ENCODE results near the gene OTOP2. TPM values are rescaled to one million over a fixed set of nuclear protein-coding genes. Genes with fewer than 3 reads are reported as not detected.
"Not testable (repeated sequence)": the region's sequence is repeated elsewhere in the genome, so short reads cannot be mapped to it uniquely, and the experiment has no call there.

OTOP2 gene
- total RNA-seq, 1 experiment from 2014 or later = not detected

- DNase-seq (ENCODE audit: low spot score) = peak; percentile 74
- in situ Hi-C loops (cut with HindIII; ENCODE audit: low sequenced_read_pairs) = not testable (repeated sequence)
Measured at GRCh38 chr17:74982663-74983313, 58.7 kb downstream of the OTOP2 start.

Other genes with a start within 250 kb of the OTOP2 start
- not detected in 2 replicates for gene CD300LF, start 211.3 kb upstream of the OTOP2 start, total RNA-seq (2014; rRNA removed; shearing (Covaris generic))
- gene RAB37, start 187.0 kb upstream of the OTOP2 start, total RNA-seq (2014; rRNA removed; shearing (Covaris generic)) = 1.4 and 4.2 TPM in 2 replicates
- gene NHERF1, start 175.6 kb upstream of the OTOP2 start, total RNA-seq (2014; rRNA removed; shearing (Covaris generic)) = 82.3 and 90.0 TPM in 2 replicates
- gene NAT9, start 147.9 kb upstream of the OTOP2 start, total RNA-seq (2014; rRNA removed; shearing (Covaris generic)) = 31.0 and 32.7 TPM in 2 replicates
- 0.37 and 1.3 TPM in 2 replicates for gene GRIN2C, start 64.4 kb upstream of the OTOP2 start, total RNA-seq (2014; rRNA removed; shearing (Covaris generic))
- gene FDXR, start 51.3 kb upstream of the OTOP2 start, total RNA-seq (2014; rRNA removed; shearing (Covaris generic)) = 120 and 154 TPM in 2 replicates
- gene FADS6, start 30.6 kb upstream of the OTOP2 start, total RNA-seq (2014; rRNA removed; shearing (Covaris generic)) = not detected in 2 replicates
- gene USH1G, start 1.0 kb upstream of the OTOP2 start, total RNA-seq (2014; rRNA removed; shearing (Covaris generic)) = 1.4 and 1.9 TPM in 2 replicates
- not detected in 2 replicates for gene OTOP3, start 11.6 kb downstream of the OTOP2 start, total RNA-seq (2014; rRNA removed; shearing (Covaris generic))
- 2.1 and 4.7 TPM in 2 replicates for gene HID1, start 48.5 kb downstream of the OTOP2 start, total RNA-seq (2014; rRNA removed; shearing (Covaris generic))
- gene CDR2L, start 63.4 kb downstream of the OTOP2 start, total RNA-seq (2014; rRNA removed; shearing (Covaris generic)) = 21.8 and 24.4 TPM in 2 replicates
- 98.4 and 99.0 TPM in 2 replicates for gene MRPL58, start 88.4 kb downstream of the OTOP2 start, total RNA-seq (2014; rRNA removed; shearing (Covaris generic))
- 206 and 238 TPM in 2 replicates for gene ATP5PD, start 122.7 kb downstream of the OTOP2 start, total RNA-seq (2014; rRNA removed; shearing (Covaris generic))
- gene KCTD2, start 123.0 kb downstream of the OTOP2 start, total RNA-seq (2014; rRNA removed; shearing (Covaris generic)) = 26.8 and 27.8 TPM in 2 replicates
- 11.0 and 25.5 TPM in 2 replicates for gene SLC16A5, start 163.7 kb downstream of the OTOP2 start, total RNA-seq (2014; rRNA removed; shearing (Covaris generic))
- gene ARMC7, start 185.7 kb downstream of the OTOP2 start, total RNA-seq (2014; rRNA removed; shearing (Covaris generic)) = 10.5 and 13.6 TPM in 2 replicates
- gene NT5C, start 207.5 kb downstream of the OTOP2 start, total RNA-seq (2014; rRNA removed; shearing (Covaris generic)) = 104 and 142 TPM in 2 replicates
- 199 and 235 TPM in 2 replicates for gene JPT1, start 230.2 kb downstream of the OTOP2 start, total RNA-seq (2014; rRNA removed; shearing (Covaris generic))